HG03280 (cell line): ENCODE results near the gene BRMS1.
A peak's percentile ranks its signal among the peaks of the same experiment; 100 is the strongest.
"Not testable (repeated sequence)": the region's sequence is repeated elsewhere in the genome, so short reads cannot be mapped to it uniquely, and the experiment has no call there.

Source experiments
- ATAC-seq: cut with Tn5 transposase; IDR thresholded peaks from one replicate; pipeline ENCODE4 v1.9.1; 2021; ENCODE audit warnings: mild to moderate bottlenecking, moderate library complexity; ENCODE audit not compliant: unreplicated experiment

BRMS1 gene

GRCh38 chr11:66311965-66312548 is 32.8 kb downstream of the BRMS1 start:
- peak; percentile 72 for ATAC-seq

- no peak for ATAC-seq
These were observed 33.4 kb downstream of the BRMS1 start for GRCh38 chr11:66311470-66311964.

GRCh38 chr11:66310803-66311440 is 34.0 kb downstream of the BRMS1 start:
- not testable (repeated sequence) for ATAC-seq

- no peak for ATAC-seq
These were observed 34.6 kb downstream of the BRMS1 start for GRCh38 chr11:66310324-66310723.

GRCh38 chr11:66309475-66309874 is 35.4 kb downstream of the BRMS1 start:
- no peak for ATAC-seq

GRCh38 chr11:66302656-66303055 is 42.2 kb downstream of the BRMS1 start:
- ATAC-seq: no peak

GRCh38 chr11:66299186-66299585 is 45.7 kb downstream of the BRMS1 start:
- ATAC-seq: no peak

GRCh38 chr11:66297610-66298009 is 47.3 kb downstream of the BRMS1 start:
- no peak for ATAC-seq

- ATAC-seq: no peak
These were observed 50.0 kb downstream of the BRMS1 start for GRCh38 chr11:66294626-66295620.

GRCh38 chr11:66293777-66294625 is 50.9 kb downstream of the BRMS1 start:
- ATAC-seq: no peak

- ATAC-seq: no peak
These were observed 51.6 kb downstream of the BRMS1 start for GRCh38 chr11:66293352-66293751.

GRCh38 chr11:66292543-66293332 is 52.2 kb downstream of the BRMS1 start:
- no peak for ATAC-seq

GRCh38 chr11:66291706-66292542 is 53.0 kb downstream of the BRMS1 start, which contains the start of gene TMEM151A:
TSS of gene TMEM151A (plus strand) at chr11:66291894. CDS start at chr11:66292014, 120 bp downstream.
- no peak for ATAC-seq

- no peak for ATAC-seq
These were observed 53.6 kb downstream of the BRMS1 start for GRCh38 chr11:66291303-66291705.

- ATAC-seq: no peak
These were observed 54.6 kb downstream of the BRMS1 start for GRCh38 chr11:66290330-66290621.

- ATAC-seq: peak; percentile 37
These were observed 55.2 kb downstream of the BRMS1 start for GRCh38 chr11:66289548-66290329.

GRCh38 chr11:66288671-66289547 is 56.0 kb downstream of the BRMS1 start, which contains the start of gene YIF1A:
TSS of gene YIF1A (minus strand) at chr11:66289143. CDS start at chr11:66288985, 158 bp downstream.
- ATAC-seq: peak; percentile 92
